IMR-90 (cell line): ENCODE measurements around the gene HCK.

Experiments used
- CEBPB ChIP-seq: IDR thresholded peaks from 2 replicates; pipeline ENCODE4 v1.6.1; 2012; ENCODE audit warnings: low read depth, low read length, improper control_type of control experiment
- CHD1 ChIP-seq: IDR thresholded peaks from 2 replicates; pipeline ENCODE4 v1.6.1; 2012; ENCODE audit warnings: low read depth, low read length, improper control_type of control experiment
- CTCF ChIP-seq: conservative IDR thresholded peaks from 2 replicates; pipeline ENCODE4 v1.5.1; 2012; ENCODE audit warnings: mild to moderate bottlenecking, low read depth, low read length, improper control_type of control experiment
- FOS ChIP-seq: fragments of 150-350 bp; IDR thresholded peaks from 2 replicates; pipeline ENCODE4 v1.6.1; 2016; ENCODE audit warnings: low read depth, low read length
- MAFK ChIP-seq: IDR thresholded peaks from 2 replicates; pipeline ENCODE4 v1.6.1; 2012; ENCODE audit warnings: low read depth, low read length, improper control_type of control experiment
- MAZ ChIP-seq: IDR thresholded peaks from 2 replicates; pipeline ENCODE4 v1.6.1; 2012; ENCODE audit warnings: low read depth, mild to moderate bottlenecking, low read length, improper control_type of control experiment, moderate library complexity, borderline replicate concordance
- MXI1 ChIP-seq: IDR thresholded peaks from 2 replicates; pipeline ENCODE4 v1.6.1; 2012; ENCODE audit warnings: low read depth, mild to moderate bottlenecking, low read length, moderate library complexity, borderline replicate concordance
- POLR2A ChIP-seq: IDR thresholded peaks from 2 replicates; pipeline ENCODE4 v1.6.1; 2012; ENCODE audit warnings: mild to moderate bottlenecking, low read depth, low read length
- RAD21 ChIP-seq: IDR thresholded peaks from 2 replicates; pipeline ENCODE4 v1.6.1; 2012; ENCODE audit warnings: low read length, improper control_type of control experiment
- RCOR1 ChIP-seq: IDR thresholded peaks from 2 replicates; pipeline ENCODE4 v1.6.1; 2012; ENCODE audit warnings: mild to moderate bottlenecking, low read length, improper control_type of control experiment; ENCODE audit not compliant: insufficient replicate concordance
- RFX5 ChIP-seq: IDR thresholded peaks from 2 replicates; pipeline ENCODE4 v1.8.0; 2012; ENCODE audit warnings: low read depth, mild to moderate bottlenecking, low read length, moderate library complexity
- SMC3 ChIP-seq: fragments of 150-350 bp; IDR thresholded peaks from 2 replicates; pipeline ENCODE4 v1.6.1; 2016; ENCODE audit warnings: low read depth, mild to moderate bottlenecking, antibody characterized with exemption, low read length, moderate library complexity
- USF2 ChIP-seq: fragments of 150-350 bp; IDR thresholded peaks from 2 replicates; pipeline ENCODE4 v1.6.1; 2017; ENCODE audit warnings: mild to moderate bottlenecking, antibody characterized with exemption, low read length, low read depth

- TF ChIP-seq CTCF, result no peak
- TF ChIP-seq USF2, result no peak
- TF ChIP-seq MXI1, result no peak
- TF ChIP-seq SMC3, result no peak
- TF ChIP-seq RAD21, result no peak
- TF ChIP-seq MAZ, result no peak
- no peak for TF ChIP-seq POLR2A
- no peak for TF ChIP-seq RCOR1
- no peak for TF ChIP-seq MAFK
- TF ChIP-seq CEBPB, result no peak
- no peak for TF ChIP-seq FOS
- TF ChIP-seq RFX5, result no peak
- no peak for TF ChIP-seq CHD1
Observed at GRCh38 chr20:32123088-32123487, 71.0 kb downstream of the HCK start.
